ENCODE data around the gene MRM1.

DNA sequence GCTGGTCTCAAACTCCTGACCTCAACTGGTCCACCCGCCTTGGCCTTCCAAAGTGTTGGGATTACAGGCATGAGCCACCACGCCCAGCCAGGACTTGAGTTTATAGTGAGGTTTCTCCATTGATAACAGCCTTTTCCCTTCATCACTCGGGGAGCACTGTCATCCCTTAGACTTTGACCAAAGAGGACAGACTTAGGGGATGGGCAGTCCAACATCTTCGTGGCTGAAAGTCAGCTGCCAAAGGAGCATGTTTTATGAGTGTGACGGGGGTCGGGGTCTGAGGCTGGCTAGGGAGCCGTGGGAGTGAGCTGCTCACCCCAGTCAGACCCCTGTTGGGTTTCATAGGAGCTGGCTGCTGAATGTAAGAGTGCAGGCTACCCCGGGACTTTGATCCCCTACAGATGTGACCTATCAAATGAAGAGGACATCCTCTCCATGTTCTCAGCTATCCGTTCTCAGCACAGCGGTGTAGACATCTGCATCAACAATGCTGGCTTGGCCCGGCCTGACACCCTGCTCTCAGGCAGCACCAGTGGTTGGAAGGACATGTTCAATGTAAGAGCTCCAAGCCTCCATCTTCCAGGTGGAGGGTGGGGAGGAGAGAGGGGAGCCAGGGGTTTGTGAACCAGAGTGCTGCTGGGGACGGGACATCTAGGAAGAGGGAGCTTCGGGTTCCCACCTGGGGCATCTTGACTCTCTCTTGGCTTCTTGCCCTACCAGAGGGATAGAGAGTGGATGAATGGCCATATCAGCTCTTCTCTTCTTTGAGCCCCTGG is 6.6 kb upstream of the MRM1 start:
- no peak for TF ChIP-seq POLR2AphosphoS5 (IDR thresholded peaks at IDR 0.05; ENCODE audit: low read depth)
- TF ChIP-seq, protein P1, sequence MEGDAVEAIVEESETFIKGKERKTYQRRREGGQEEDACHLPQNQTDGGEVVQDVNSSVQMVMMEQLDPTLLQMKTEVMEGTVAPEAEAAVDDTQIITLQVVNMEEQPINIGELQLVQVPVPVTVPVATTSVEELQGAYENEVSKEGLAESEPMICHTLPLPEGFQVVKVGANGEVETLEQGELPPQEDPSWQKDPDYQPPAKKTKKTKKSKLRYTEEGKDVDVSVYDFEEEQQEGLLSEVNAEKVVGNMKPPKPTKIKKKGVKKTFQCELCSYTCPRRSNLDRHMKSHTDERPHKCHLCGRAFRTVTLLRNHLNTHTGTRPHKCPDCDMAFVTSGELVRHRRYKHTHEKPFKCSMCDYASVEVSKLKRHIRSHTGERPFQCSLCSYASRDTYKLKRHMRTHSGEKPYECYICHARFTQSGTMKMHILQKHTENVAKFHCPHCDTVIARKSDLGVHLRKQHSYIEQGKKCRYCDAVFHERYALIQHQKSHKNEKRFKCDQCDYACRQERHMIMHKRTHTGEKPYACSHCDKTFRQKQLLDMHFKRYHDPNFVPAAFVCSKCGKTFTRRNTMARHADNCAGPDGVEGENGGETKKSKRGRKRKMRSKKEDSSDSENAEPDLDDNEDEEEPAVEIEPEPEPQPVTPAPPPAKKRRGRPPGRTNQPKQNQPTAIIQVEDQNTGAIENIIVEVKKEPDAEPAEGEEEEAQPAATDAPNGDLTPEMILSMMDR (conservative IDR thresholded peaks at IDR 0.05; ENCODE audit: low read depth in 2 of 2): no peak
- no peak for TF ChIP-seq EZH2 (IDR thresholded peaks at IDR 0.05; ENCODE audit: low read depth, unreplicated experiment)
- TF ChIP-seq, protein P2, sequence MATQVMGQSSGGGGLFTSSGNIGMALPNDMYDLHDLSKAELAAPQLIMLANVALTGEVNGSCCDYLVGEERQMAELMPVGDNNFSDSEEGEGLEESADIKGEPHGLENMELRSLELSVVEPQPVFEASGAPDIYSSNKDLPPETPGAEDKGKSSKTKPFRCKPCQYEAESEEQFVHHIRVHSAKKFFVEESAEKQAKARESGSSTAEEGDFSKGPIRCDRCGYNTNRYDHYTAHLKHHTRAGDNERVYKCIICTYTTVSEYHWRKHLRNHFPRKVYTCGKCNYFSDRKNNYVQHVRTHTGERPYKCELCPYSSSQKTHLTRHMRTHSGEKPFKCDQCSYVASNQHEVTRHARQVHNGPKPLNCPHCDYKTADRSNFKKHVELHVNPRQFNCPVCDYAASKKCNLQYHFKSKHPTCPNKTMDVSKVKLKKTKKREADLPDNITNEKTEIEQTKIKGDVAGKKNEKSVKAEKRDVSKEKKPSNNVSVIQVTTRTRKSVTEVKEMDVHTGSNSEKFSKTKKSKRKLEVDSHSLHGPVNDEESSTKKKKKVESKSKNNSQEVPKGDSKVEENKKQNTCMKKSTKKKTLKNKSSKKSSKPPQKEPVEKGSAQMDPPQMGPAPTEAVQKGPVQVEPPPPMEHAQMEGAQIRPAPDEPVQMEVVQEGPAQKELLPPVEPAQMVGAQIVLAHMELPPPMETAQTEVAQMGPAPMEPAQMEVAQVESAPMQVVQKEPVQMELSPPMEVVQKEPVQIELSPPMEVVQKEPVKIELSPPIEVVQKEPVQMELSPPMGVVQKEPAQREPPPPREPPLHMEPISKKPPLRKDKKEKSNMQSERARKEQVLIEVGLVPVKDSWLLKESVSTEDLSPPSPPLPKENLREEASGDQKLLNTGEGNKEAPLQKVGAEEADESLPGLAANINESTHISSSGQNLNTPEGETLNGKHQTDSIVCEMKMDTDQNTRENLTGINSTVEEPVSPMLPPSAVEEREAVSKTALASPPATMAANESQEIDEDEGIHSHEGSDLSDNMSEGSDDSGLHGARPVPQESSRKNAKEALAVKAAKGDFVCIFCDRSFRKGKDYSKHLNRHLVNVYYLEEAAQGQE (IDR thresholded peaks at IDR 0.05; ENCODE audit: unreplicated experiment): no peak
- no peak for TF ChIP-seq JUNB (IDR thresholded peaks at IDR 0.05; ENCODE audit: unreplicated experiment)
- TF ChIP-seq ZNF114 (CRISPR knock-in tag; IDR thresholded peaks at IDR 0.05): no peak
- TF ChIP-seq CREB1 (CRISPR knock-in tag; IDR thresholded peaks at IDR 0.05; ENCODE audit: low read depth): no peak
- no peak for TF ChIP-seq NANOG (IDR thresholded peaks at IDR 0.05; ENCODE audit: borderline replicate concordance)
- TF ChIP-seq ZNF331 (CRISPR knock-in tag; IDR thresholded peaks at IDR 0.05; ENCODE audit: low read depth): no peak
- no peak for TF ChIP-seq EZH2phosphoT487 (IDR thresholded peaks at IDR 0.05; ENCODE audit: unreplicated experiment)
- TF ChIP-seq STAT1 (IDR thresholded peaks at IDR 0.05; ENCODE audit: unreplicated experiment): no peak
- TF ChIP-seq, protein P3, sequence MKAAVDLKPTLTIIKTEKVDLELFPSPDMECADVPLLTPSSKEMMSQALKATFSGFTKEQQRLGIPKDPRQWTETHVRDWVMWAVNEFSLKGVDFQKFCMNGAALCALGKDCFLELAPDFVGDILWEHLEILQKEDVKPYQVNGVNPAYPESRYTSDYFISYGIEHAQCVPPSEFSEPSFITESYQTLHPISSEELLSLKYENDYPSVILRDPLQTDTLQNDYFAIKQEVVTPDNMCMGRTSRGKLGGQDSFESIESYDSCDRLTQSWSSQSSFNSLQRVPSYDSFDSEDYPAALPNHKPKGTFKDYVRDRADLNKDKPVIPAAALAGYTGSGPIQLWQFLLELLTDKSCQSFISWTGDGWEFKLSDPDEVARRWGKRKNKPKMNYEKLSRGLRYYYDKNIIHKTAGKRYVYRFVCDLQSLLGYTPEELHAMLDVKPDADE (IDR thresholded peaks at IDR 0.05): no peak
- TF ChIP-seq, protein P4, sequence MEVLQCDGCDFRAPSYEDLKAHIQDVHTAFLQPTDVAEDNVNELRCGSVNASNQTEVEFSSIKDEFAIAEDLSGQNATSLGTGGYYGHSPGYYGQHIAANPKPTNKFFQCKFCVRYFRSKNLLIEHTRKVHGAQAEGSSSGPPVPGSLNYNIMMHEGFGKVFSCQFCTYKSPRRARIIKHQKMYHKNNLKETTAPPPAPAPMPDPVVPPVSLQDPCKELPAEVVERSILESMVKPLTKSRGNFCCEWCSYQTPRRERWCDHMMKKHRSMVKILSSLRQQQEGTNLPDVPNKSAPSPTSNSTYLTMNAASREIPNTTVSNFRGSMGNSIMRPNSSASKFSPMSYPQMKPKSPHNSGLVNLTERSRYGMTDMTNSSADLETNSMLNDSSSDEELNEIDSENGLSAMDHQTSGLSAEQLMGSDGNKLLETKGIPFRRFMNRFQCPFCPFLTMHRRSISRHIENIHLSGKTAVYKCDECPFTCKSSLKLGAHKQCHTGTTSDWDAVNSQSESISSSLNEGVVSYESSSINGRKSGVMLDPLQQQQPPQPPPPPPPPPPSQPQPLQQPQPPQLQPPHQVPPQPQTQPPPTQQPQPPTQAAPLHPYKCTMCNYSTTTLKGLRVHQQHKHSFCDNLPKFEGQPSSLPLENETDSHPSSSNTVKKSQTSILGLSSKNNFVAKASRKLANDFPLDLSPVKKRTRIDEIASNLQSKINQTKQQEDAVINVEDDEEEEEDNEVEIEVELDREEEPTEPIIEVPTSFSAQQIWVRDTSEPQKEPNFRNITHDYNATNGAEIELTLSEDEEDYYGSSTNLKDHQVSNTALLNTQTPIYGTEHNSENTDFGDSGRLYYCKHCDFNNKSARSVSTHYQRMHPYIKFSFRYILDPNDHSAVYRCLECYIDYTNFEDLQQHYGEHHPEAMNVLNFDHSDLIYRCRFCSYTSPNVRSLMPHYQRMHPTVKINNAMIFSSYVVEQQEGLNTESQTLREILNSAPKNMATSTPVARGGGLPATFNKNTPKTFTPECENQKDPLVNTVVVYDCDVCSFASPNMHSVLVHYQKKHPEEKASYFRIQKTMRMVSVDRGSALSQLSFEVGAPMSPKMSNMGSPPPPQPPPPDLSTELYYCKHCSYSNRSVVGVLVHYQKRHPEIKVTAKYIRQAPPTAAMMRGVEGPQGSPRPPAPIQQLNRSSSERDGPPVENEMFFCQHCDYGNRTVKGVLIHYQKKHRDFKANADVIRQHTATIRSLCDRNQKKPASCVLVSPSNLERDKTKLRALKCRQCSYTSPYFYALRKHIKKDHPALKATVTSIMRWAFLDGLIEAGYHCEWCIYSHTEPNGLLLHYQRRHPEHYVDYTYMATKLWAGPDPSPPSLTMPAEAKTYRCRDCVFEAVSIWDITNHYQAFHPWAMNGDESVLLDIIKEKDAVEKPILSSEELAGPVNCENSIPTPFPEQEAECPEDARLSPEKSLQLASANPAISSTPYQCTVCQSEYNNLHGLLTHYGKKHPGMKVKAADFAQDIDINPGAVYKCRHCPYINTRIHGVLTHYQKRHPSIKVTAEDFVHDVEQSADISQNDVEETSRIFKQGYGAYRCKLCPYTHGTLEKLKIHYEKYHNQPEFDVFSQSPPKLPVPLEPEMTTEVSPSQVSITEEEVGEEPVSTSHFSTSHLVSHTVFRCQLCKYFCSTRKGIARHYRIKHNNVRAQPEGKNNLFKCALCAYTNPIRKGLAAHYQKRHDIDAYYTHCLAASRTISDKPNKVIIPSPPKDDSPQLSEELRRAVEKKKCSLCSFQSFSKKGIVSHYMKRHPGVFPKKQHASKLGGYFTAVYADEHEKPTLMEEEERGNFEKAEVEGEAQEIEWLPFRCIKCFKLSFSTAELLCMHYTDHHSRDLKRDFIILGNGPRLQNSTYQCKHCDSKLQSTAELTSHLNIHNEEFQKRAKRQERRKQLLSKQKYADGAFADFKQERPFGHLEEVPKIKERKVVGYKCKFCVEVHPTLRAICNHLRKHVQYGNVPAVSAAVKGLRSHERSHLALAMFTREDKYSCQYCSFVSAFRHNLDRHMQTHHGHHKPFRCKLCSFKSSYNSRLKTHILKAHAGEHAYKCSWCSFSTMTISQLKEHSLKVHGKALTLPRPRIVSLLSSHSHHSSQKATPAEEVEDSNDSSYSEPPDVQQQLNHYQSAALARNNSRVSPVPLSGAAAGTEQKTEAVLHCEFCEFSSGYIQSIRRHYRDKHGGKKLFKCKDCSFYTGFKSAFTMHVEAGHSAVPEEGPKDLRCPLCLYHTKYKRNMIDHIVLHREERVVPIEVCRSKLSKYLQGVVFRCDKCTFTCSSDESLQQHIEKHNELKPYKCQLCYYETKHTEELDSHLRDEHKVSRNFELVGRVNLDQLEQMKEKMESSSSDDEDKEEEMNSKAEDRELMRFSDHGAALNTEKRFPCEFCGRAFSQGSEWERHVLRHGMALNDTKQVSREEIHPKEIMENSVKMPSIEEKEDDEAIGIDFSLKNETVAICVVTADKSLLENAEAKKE (CRISPR knock-in tag; IDR thresholded peaks at IDR 0.05): no peak
